KMS-11 (cell line): Measurements from ENCODE around the gene ITGAX.

ENCODE experiments used
- H2AFZ ChIP-seq: fragments of 200-600 bp; sonication (generic); 2 replicates; pipeline ENCODE4 v1.6.1; 2016; ENCODE audit warnings: antibody characterized with exemption, mixed run types, low read depth
- H3K27ac ChIP-seq: fragments of 200-600 bp; sonication (generic); 2 replicates; pipeline ENCODE4 v1.6.1; 2016; ENCODE audit warnings: mild to moderate bottlenecking, mixed run types
- H3K27me3 ChIP-seq: fragments of 200-600 bp; sonication (generic); 2 replicates; pipeline ENCODE4 v1.6.1; 2017; ENCODE audit warnings: mild to moderate bottlenecking, low read depth, mixed run types, moderate library complexity; ENCODE audit not compliant: insufficient read depth
- H3K36me3 ChIP-seq: fragments of 200-600 bp; sonication (generic); 2 replicates; pipeline ENCODE4 v1.6.1; 2017; ENCODE audit warnings: mild to moderate bottlenecking, mixed run types; ENCODE audit not compliant: insufficient read depth
- H3K4me1 ChIP-seq: fragments of 200-600 bp; sonication (generic); 2 replicates; pipeline ENCODE4 v1.6.1; 2016; ENCODE audit warnings: mild to moderate bottlenecking, low read depth, mixed run types; ENCODE audit not compliant: poor library complexity, severe bottlenecking
- H3K4me2 ChIP-seq: fragments of 200-600 bp; sonication (generic); 2 replicates; pipeline ENCODE4 v1.7.0; 2016; ENCODE audit warnings: mild to moderate bottlenecking, mixed run types
- H3K4me3 ChIP-seq: fragments of 200-600 bp; sonication (generic); IDR thresholded peaks from 2 replicates; pipeline ENCODE4 v1.6.1; 2017; ENCODE audit warnings: low read depth, low read length, mixed read lengths; ENCODE audit not compliant: insufficient read depth
- H3K79me2 ChIP-seq: fragments of 200-600 bp; sonication (generic); 2 replicates; pipeline ENCODE4 v1.6.1; 2016; ENCODE audit warnings: low read depth, mixed run types; ENCODE audit not compliant: insufficient read depth
- H3K9ac ChIP-seq: fragments of 200-600 bp; sonication (generic); 2 replicates; pipeline ENCODE4 v1.6.1; 2016; ENCODE audit warnings: mild to moderate bottlenecking, mixed run types
- H4K20me1 ChIP-seq: fragments of 200-600 bp; sonication (generic); 2 replicates; pipeline ENCODE4 v1.6.1; 2016; ENCODE audit warnings: mild to moderate bottlenecking, mixed run types; ENCODE audit not compliant: insufficient read depth
- TF ChIP-seq, protein P1 (sequence below): fragments of 200-600 bp; sonication (generic); conservative IDR thresholded peaks from 2 replicates; pipeline ENCODE4 v1.6.1; 2017; ENCODE audit warnings: low read depth, mild to moderate bottlenecking, antibody characterized with exemption, low read length, moderate library complexity, mixed read lengths

ITGAX gene

DNA sequence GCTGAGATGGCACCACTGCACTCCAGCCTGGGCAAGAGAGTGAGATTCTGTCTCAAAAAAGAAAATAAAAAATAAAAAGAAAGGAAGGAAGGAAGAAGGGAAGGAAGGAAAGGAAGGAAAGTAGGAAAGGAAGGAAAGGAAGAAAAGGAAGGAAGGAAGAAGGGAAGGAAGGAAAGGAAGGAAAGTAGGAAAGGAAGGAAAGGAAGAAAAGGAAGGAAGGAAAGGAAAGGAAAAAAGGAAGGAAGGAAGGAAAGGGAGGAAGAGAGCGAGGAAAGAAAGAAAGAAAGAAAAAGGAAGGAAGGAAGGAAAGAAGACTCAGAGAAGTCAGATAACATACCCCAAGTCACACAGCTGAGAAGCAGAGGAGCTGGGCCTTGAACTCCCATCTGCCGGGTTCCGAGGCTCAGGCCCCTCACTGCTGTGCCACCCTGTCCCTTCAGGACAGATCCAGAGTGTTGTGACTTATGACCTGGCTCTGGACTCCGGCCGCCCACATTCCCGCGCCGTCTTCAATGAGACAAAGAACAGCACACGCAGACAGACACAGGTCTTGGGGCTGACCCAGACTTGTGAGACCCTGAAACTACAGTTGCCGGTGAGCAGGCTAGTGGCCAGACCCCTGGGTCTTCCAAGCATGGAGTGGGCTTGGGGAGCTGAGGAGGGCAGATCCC is 30.9 kb upstream of the ITGAX start:
- no peaks in the 10 kb centered on the region for H3K36me3 ChIP-seq
- H3K4me1 ChIP-seq = no peaks in the 10 kb centered on the region
- no peaks in the 10 kb centered on the region for H3K27me3 ChIP-seq
- no peak overlapping the region for H3K4me3 ChIP-seq
- no peak overlapping the region for H3K4me2 ChIP-seq
- no peak overlapping the region for H3K9ac ChIP-seq
- H3K79me2 ChIP-seq = no peaks in the 10 kb centered on the region
- TF ChIP-seq, protein P1, sequence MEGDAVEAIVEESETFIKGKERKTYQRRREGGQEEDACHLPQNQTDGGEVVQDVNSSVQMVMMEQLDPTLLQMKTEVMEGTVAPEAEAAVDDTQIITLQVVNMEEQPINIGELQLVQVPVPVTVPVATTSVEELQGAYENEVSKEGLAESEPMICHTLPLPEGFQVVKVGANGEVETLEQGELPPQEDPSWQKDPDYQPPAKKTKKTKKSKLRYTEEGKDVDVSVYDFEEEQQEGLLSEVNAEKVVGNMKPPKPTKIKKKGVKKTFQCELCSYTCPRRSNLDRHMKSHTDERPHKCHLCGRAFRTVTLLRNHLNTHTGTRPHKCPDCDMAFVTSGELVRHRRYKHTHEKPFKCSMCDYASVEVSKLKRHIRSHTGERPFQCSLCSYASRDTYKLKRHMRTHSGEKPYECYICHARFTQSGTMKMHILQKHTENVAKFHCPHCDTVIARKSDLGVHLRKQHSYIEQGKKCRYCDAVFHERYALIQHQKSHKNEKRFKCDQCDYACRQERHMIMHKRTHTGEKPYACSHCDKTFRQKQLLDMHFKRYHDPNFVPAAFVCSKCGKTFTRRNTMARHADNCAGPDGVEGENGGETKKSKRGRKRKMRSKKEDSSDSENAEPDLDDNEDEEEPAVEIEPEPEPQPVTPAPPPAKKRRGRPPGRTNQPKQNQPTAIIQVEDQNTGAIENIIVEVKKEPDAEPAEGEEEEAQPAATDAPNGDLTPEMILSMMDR = no peak
- H2AFZ ChIP-seq = no peak overlapping the region
- H3K27ac ChIP-seq = no peak overlapping the region
- no peaks in the 10 kb centered on the region for H4K20me1 ChIP-seq

DNA sequence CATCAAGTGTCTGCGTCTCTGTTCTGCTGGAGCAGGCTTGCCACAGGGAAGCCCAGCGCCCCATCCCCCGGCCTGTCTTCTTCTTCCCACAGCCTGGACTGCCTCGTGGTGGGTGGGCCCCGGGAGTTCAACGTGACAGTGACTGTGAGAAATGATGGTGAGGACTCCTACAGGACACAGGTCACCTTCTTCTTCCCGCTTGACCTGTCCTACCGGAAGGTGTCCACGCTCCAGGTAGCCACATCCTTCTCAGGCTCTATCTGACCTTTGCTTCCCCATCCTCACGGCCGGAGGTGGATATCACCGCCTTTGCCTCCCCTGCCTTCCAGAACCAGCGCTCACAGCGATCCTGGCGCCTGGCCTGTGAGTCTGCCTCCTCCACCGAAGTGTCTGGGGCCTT is 29.8 kb upstream of the ITGAX start:
- Histone ChIP-seq H3K4me1 (no peaks in the 10 kb centered on the region), H2AFZ (no peak overlapping the region), H3K9ac (no peak overlapping the region), H3K36me3 (no peaks in the 10 kb centered on the region), H4K20me1 (no peaks in the 10 kb centered on the region), H3K27me3 (no peaks in the 10 kb centered on the region), H3K4me3 (no peak overlapping the region), H3K4me2 (no peak overlapping the region), H3K79me2 (no peaks in the 10 kb centered on the region), H3K27ac (no peak overlapping the region)
- TF ChIP-seq, protein P1 = no peak

DNA sequence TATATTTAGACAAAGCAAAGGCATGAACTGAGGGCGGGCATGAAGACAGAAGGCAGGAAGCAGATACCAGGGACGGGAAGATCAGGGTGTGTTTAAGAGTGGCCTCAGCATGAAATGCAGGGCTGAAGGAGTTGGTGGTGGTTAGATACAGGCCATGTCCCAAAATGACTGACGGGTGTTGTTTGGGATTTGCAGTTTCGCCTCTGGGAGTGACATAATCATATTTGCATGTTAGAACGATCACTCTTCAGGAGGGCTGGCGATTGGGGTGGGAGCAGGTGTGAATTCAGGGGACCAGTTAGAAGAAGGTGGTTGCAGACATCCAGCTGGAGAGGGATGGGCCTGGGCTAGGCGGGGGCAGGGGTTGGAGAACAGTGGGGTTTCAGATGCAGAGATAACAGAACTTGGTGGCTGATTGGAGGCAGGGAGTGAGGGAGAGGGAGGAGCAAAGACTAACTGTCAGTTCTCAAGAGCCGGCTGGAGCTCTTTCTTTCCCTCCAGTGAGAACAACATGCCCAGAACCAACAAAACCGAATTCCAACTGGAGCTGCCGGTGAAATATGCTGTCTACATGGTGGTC is 27.2 kb upstream of the ITGAX start:
- TF ChIP-seq, protein P1 = no peak
- no peaks in the 10 kb centered on the region for H3K27me3 ChIP-seq
- H3K9ac ChIP-seq = no peak overlapping the region

DNA sequence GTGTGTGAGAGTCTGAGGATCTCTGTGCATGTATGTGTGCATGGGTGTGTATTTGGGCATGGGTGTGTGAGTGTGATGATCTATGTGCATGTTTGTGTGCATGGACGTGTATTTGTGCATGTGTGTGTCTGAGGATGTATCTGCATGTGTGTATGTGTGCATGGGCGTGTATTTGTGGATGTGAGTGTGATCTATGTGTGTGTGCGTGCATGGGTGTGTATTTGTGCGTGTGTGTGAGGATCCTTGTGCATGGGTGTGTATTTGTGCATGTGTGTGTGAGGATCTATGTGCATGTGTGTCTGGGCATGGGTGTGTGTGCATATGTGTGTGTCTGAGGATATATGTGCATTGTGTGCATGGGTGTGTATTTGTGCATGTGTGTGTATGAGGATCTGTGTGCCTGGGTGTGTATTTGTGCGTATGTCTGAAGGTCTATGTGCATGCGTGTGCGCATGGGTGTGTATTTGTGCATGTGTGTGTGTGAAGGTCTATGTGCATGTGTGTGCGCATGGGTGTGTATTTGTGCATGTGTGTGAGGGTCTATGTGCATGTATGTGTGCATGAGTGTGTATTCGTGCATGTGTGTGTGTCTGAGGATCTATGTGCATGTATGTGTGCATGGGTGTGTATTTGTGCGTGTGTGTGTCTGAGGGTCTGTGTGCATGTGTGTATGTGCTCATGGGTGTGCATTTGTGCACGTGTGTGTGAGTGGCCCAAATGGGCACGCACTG is 26.5 kb upstream of the ITGAX start:
- H3K4me1 ChIP-seq = no peaks in the 10 kb centered on the region
- no peak overlapping the region for H3K4me3 ChIP-seq
- no peak overlapping the region for H3K9ac ChIP-seq
- no peaks in the 10 kb centered on the region for H3K27me3 ChIP-seq
- no peak overlapping the region for H3K27ac ChIP-seq
- TF ChIP-seq, protein P1 = no peak
- no peak overlapping the region for H3K4me2 ChIP-seq
- H2AFZ ChIP-seq = no peak overlapping the region
- no peaks in the 10 kb centered on the region for H3K36me3 ChIP-seq
- no peaks in the 10 kb centered on the region for H3K79me2 ChIP-seq
- no peaks in the 10 kb centered on the region for H4K20me1 ChIP-seq

More for the DNA sequence above, 27.2 kb upstream of the ITGAX start:
- H2AFZ ChIP-seq = no peak overlapping the region
- H3K79me2 ChIP-seq = no peaks in the 10 kb centered on the region
- H3K4me1 ChIP-seq = no peaks in the 10 kb centered on the region
- no peak overlapping the region for H3K4me3 ChIP-seq
- no peaks in the 10 kb centered on the region for H3K36me3 ChIP-seq
- H3K27ac ChIP-seq = no peak overlapping the region
- H3K4me2 ChIP-seq = no peak overlapping the region
- H4K20me1 ChIP-seq = no peaks in the 10 kb centered on the region
